Measurements from ENCODE around the gene WDR7.

DNA sequence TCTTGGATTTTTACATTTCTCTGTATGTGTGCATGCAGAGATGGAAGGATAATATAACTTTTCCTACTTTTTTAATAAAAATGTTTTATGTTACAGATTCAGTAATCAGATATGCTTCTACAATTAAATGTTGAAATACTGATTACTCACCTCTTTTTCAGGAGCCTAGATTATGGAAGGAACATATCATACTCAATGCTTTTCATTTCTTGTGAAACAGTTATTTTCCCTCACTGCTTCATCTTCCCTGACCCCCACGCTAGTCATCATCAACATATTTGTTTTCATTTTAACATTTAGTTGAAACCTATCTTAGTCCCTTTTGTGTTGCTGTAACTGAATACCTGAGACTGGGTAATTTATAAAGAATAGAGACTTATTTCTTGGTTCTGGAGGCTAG lies 190.7 kb downstream of the WDR7 start:
- TF ChIP-seq, protein P1, sequence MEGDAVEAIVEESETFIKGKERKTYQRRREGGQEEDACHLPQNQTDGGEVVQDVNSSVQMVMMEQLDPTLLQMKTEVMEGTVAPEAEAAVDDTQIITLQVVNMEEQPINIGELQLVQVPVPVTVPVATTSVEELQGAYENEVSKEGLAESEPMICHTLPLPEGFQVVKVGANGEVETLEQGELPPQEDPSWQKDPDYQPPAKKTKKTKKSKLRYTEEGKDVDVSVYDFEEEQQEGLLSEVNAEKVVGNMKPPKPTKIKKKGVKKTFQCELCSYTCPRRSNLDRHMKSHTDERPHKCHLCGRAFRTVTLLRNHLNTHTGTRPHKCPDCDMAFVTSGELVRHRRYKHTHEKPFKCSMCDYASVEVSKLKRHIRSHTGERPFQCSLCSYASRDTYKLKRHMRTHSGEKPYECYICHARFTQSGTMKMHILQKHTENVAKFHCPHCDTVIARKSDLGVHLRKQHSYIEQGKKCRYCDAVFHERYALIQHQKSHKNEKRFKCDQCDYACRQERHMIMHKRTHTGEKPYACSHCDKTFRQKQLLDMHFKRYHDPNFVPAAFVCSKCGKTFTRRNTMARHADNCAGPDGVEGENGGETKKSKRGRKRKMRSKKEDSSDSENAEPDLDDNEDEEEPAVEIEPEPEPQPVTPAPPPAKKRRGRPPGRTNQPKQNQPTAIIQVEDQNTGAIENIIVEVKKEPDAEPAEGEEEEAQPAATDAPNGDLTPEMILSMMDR (IDR thresholded peaks at IDR 0.05) = no peak
- no peak for TF ChIP-seq ZFX (IDR thresholded peaks at IDR 0.05; ENCODE audit: borderline replicate concordance)
